ENCODE data around the gene NUDT21. TPM values are rescaled to one million over a fixed set of nuclear protein-coding genes. Genes with fewer than 3 reads are reported as not detected.
A peak's percentile ranks its signal among the peaks of the same experiment; 100 is the strongest.

NUDT21 gene
- total RNA-seq, 1 donor from 2014 or later: 141 TPM

- H3K9me3 Mint-ChIP-seq: no peaks in the 10 kb centered on the region
- no peaks in the 10 kb centered on the region for H3K27me3 Mint-ChIP-seq (ENCODE audit: low read depth)
- H3K4me3 Mint-ChIP-seq: peak within 1 kb of the TSS; percentile 89
- no peak for TF ChIP-seq CTCF (IDR thresholded peaks at IDR 0.05; ENCODE audit: unreplicated experiment)
- H3K27ac Mint-ChIP-seq: peak within 1 kb of the TSS; percentile 88
- peak; percentile 40 to 60 for DNase-seq (ENCODE audit: low spot score in 2 of 2, unreplicated experiment in 2 of 2)
- peaks cover under 1% of the 10 kb centered on the region for H3K36me3 Mint-ChIP-seq
- peaks cover 26% of the 10 kb centered on the region for H3K4me1 Mint-ChIP-seq
Observed at GRCh38 chr16:56425439-56425832, 25.7 kb downstream of the NUDT21 start, which contains the start of gene AMFR. Gene AMFR (minus strand): TSS chr16:56425545. CDS start chr16:56425327, 218 bp downstream.

- H3K4me1 Mint-ChIP-seq: peaks cover 30% of the 10 kb centered on the region
- H3K4me3 Mint-ChIP-seq: peak overlapping the region; percentile 89
- DNase-seq (ENCODE audit: low spot score in 2 of 2, unreplicated experiment in 2 of 2): peak; percentile 31 to 65
Observed at GRCh38 chr16:56424791-56425438, 26.2 kb downstream of the NUDT21 start.

GRCh38 chr16:56424404-56424764 lies 26.7 kb downstream of the NUDT21 start:
- H3K36me3 Mint-ChIP-seq: no peaks in the 10 kb centered on the region
- H3K27ac Mint-ChIP-seq: peak overlapping the region; percentile 88
- TF ChIP-seq CTCF (IDR thresholded peaks at IDR 0.05; ENCODE audit: unreplicated experiment): no peak
- no peaks in the 10 kb centered on the region for H3K9me3 Mint-ChIP-seq
- H3K27me3 Mint-ChIP-seq (ENCODE audit: low read depth): no peaks in the 10 kb centered on the region
- peak overlapping the region; percentile 89 for H3K4me3 Mint-ChIP-seq
- H3K4me1 Mint-ChIP-seq: peaks cover 30% of the 10 kb centered on the region
- no peak for DNase-seq (ENCODE audit: low spot score in 2 of 2, unreplicated experiment in 2 of 2)

More at GRCh38 chr16:56424791-56425438, 26.2 kb downstream of the NUDT21 start:
- no peak for TF ChIP-seq CTCF (IDR thresholded peaks at IDR 0.05; ENCODE audit: unreplicated experiment)
- Mint-ChIP-seq H3K9me3 (no peaks in the 10 kb centered on the region), H3K36me3 (no peaks in the 10 kb centered on the region), H3K27me3 (ENCODE audit: low read depth) (no peaks in the 10 kb centered on the region), H3K27ac (peak overlapping the region; percentile 88)

GRCh38 chr16:56423584-56424403 lies 27.3 kb downstream of the NUDT21 start:
- Mint-ChIP-seq H3K4me1 (peaks cover 30% of the 10 kb centered on the region), H3K36me3 (no peaks in the 10 kb centered on the region), H3K27ac (peak overlapping the region; percentile 88), H3K9me3 (no peaks in the 10 kb centered on the region), H3K4me3 (peak overlapping the region; percentile 89), H3K27me3 (ENCODE audit: low read depth) (no peaks in the 10 kb centered on the region)
- DNase-seq (ENCODE audit: low spot score in 2 of 2, unreplicated experiment in 2 of 2): no peak
- TF ChIP-seq CTCF (IDR thresholded peaks at IDR 0.05; ENCODE audit: unreplicated experiment): no peak

- Mint-ChIP-seq H3K9me3 (no peaks in the 10 kb centered on the region), H3K36me3 (no peaks in the 10 kb centered on the region), H3K27me3 (ENCODE audit: low read depth) (no peaks in the 10 kb centered on the region), H3K4me1 (peaks cover 32% of the 10 kb centered on the region), H3K4me3 (peak overlapping the region; percentile 15), H3K27ac (peak overlapping the region; percentile 2)
- no peak for DNase-seq (ENCODE audit: low spot score in 2 of 2, unreplicated experiment in 2 of 2)
- TF ChIP-seq CTCF (IDR thresholded peaks at IDR 0.05; ENCODE audit: unreplicated experiment): no peak
Observed at GRCh38 chr16:56422896-56423441, 28.2 kb downstream of the NUDT21 start.

Measured in mesothelial cell of epicardium (in vitro differentiated cells).